ENCODE data around the gene OCEL1.

GRCh38 chr19:17183271-17183761, 42.7 kb upstream of the OCEL1 start:
- TF ChIP-seq, protein P1, sequence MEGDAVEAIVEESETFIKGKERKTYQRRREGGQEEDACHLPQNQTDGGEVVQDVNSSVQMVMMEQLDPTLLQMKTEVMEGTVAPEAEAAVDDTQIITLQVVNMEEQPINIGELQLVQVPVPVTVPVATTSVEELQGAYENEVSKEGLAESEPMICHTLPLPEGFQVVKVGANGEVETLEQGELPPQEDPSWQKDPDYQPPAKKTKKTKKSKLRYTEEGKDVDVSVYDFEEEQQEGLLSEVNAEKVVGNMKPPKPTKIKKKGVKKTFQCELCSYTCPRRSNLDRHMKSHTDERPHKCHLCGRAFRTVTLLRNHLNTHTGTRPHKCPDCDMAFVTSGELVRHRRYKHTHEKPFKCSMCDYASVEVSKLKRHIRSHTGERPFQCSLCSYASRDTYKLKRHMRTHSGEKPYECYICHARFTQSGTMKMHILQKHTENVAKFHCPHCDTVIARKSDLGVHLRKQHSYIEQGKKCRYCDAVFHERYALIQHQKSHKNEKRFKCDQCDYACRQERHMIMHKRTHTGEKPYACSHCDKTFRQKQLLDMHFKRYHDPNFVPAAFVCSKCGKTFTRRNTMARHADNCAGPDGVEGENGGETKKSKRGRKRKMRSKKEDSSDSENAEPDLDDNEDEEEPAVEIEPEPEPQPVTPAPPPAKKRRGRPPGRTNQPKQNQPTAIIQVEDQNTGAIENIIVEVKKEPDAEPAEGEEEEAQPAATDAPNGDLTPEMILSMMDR (IDR thresholded peaks at IDR 0.05): no peak
- TF ChIP-seq EZH2 (IDR thresholded peaks at IDR 0.05; ENCODE audit: borderline replicate concordance, insufficient read depth, low read depth, low read length, poor library complexity, severe bottlenecking): no peak

Data from B cell (primary cell).